Memory B cell (primary cell): ENCODE results near the gene BSND.
A peak's percentile ranks its signal among the peaks of the same experiment; 100 is the strongest.

Experiments used
- ATAC-seq: fragments of 150-1000 bp; cut with Tn5 transposase; 2 replicates; pipeline ENCODE4 v1.10.0; 2021; ENCODE audit warnings: low read depth, mild to moderate bottlenecking, moderate library complexity
- DNase-seq, 2 donors: peaks; one replicate each; pipeline ENCODE4 v3.0.0; 2022; ENCODE audit warnings: low spot score in 2 of 2
- H3K27ac Mint-ChIP-seq: one replicate; pipeline ENCODE4 v1.8.0; 2022; ENCODE audit warnings: mild to moderate bottlenecking, moderate library complexity, mixed read lengths
- H3K27me3 Mint-ChIP-seq: one replicate; pipeline ENCODE4 v1.8.0; 2022; ENCODE audit warnings: mixed read lengths
- H3K36me3 Mint-ChIP-seq: one replicate; pipeline ENCODE4 v1.8.0; 2022; ENCODE audit warnings: mild to moderate bottlenecking, mixed read lengths
- H3K4me1 Mint-ChIP-seq: one replicate; pipeline ENCODE4 v1.8.0; 2022; ENCODE audit warnings: mixed read lengths
- H3K4me3 Mint-ChIP-seq: one replicate; pipeline ENCODE4 v1.8.0; 2022; ENCODE audit warnings: mild to moderate bottlenecking, moderate library complexity, mixed read lengths
- H3K9me3 Mint-ChIP-seq: one replicate; pipeline ENCODE4 v1.8.0; 2022; ENCODE audit warnings: mixed read lengths

The BSND gene

DNA sequence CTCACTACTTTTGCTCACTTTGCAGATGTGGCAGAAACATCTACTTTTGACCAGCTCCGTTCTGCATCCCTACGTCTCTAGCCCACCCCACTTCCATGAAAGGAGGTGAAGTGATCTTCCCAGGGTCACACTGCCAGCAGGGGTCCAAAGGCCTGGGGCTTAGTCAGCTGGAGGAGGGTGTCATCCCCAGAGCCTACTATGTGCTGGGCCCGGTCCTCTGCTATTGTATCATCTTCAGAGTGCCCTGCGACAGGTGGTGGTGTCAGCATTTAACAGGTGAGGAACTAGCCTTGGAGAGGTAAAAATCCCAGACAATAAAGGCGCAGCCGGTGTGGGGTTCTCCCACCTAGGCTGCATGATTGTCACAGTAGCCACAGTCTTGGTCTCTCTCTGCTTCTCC lies 5.6 kb upstream of the BSND start:
- DNase-seq (no peak), ATAC-seq (no peak)
- H3K27me3 Mint-ChIP-seq = peaks cover 25% of the 10 kb centered on the region
- H3K36me3 Mint-ChIP-seq = no peaks in the 10 kb centered on the region
- no peak overlapping the region for H3K4me3 Mint-ChIP-seq
- no peaks in the 10 kb centered on the region for H3K9me3 Mint-ChIP-seq
- no peak overlapping the region for H3K27ac Mint-ChIP-seq
- H3K4me1 Mint-ChIP-seq = peaks cover 7% of the 10 kb centered on the region

DNA sequence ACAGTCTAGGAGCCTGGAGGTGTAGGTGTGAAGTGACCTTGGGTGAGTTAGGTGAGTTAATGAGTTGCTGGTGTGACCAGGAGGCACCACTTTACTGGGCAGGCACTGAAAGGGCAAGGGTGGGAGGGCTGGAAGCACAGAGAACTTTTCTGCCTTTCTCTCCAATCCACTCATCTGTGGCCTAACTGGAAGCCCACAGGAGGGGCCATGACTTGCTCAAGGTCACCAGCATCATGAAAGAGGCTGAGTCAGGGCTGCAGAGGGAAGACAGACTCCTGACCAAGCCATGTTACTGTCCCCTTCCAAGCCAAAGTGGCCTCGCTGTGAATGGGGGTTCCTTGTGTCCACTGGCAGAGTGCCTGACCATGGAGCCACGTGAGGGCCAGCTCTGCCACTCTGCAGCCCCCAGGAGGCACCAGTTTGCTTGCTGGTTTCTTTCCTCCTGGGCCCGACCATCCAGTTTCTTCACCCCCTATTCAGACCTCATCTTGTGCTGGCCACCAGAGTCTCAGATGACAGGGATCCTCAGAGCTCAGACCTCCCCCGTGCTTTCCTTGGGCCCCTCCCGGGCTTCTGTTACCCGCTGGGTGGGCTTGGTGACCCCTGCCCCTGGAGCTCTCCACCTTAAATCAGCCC lies 4.3 kb upstream of the BSND start:
- H3K4me1 Mint-ChIP-seq = peaks cover 7% of the 10 kb centered on the region
- no peak for DNase-seq
- H3K36me3 Mint-ChIP-seq = no peaks in the 10 kb centered on the region

DNA sequence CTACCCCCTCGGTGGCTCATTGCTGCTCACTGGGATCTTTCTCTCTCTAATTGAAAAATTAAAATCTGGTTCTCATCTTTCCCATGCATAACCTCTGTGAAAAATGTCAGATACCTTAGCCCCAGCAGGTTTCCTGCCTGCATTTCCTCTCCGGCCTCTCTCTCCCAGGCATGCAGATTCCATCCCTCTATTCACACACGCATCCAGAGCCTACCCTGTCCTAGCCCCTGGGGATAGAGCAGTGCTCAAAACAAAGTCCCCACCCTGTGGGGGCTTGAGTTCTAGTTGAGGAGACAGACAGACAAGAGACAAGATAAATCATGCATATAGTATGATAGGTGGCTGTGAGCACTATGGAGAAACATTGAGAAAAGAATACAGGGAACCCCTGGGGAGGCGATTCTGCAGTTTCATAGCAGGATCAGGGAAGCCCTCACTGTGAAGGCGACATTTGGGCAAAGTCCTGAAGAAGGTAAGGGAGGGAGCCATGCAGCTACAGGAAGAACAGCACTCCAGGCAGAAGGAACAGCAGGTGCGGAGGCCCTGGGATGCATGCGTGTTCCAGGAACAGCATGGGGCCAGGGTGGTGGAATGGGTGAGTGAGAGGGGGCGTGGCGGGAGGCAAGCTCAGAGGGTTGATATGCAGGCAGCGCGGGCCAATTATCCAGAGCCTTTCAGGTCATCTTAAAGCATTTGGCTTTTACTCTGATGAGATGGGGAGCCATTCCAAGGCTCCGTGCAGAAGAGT lies 3.5 kb upstream of the BSND start:
- Mint-ChIP-seq H3K27ac (no peak overlapping the region), H3K9me3 (no peaks in the 10 kb centered on the region), H3K4me1 (peaks cover 7% of the 10 kb centered on the region), H3K27me3 (peaks cover 27% of the 10 kb centered on the region), H3K36me3 (no peaks in the 10 kb centered on the region), H3K4me3 (no peak overlapping the region)
- DNase-seq = no peak
- ATAC-seq = no peak

More for the DNA sequence above, 4.3 kb upstream of the BSND start:
- Mint-ChIP-seq H3K27me3 (peaks cover 27% of the 10 kb centered on the region), H3K27ac (no peak overlapping the region), H3K4me3 (no peak overlapping the region), H3K9me3 (no peaks in the 10 kb centered on the region)
- ATAC-seq = no peak

DNA sequence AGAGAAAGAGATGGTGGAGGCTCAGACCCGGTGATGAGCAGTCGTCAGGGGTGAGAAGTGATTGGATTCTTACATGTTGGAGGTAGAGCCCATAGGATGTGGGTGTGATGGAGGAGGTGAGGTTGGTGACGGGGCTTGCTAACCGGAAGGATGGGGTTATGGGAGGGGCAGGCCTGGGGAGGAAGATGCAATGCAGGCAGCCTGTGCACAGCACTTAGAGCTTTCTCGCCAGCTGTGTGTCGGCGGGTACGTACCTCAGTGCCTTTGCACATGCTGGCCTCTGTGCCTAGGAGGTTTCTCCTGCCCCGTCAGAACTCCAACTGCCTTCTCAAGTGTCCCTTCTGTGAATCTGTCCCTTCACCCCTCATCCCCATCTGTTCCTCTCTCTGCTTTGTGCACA lies 2.9 kb upstream of the BSND start:
- no peaks in the 10 kb centered on the region for H3K36me3 Mint-ChIP-seq
- ATAC-seq = no peak
- H3K27ac Mint-ChIP-seq = no peak overlapping the region

DNA sequence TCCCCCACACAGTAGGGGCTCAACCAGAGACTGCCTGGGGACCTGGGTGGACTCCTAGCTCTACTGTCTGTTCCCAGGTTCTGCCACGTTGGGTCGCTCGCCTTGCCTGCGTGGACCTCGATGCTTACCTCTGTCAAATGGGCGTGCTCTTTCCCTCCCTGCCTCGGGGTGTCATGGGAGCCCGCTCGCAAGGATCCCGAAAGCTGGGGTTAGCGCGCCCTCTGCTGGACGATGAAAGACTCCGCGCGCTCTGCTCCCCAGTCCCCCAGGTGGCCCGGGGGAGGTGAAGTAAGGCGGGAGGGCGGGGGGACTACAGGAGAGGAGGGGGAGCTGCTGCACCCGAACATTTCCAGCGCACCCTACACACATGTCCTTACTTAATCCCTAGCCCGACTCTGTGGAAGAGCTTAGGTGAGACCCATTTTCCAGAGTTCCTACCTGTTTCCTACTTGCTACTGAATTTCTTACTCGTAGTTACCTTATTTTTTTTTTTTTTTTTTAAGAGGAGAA lies 2.3 kb upstream of the BSND start:
- Mint-ChIP-seq H3K4me1 (peaks cover 7% of the 10 kb centered on the region), H3K9me3 (no peaks in the 10 kb centered on the region), H3K27me3 (peaks cover 29% of the 10 kb centered on the region), H3K36me3 (no peaks in the 10 kb centered on the region), H3K4me3 (peak overlapping the region; percentile 28), H3K27ac (no peak overlapping the region)
- DNase-seq (peak; percentile 59 to 68), ATAC-seq (peak; percentile 91)

More for the DNA sequence above, 2.9 kb upstream of the BSND start:
- H3K4me3 Mint-ChIP-seq = no peak overlapping the region
- H3K4me1 Mint-ChIP-seq = peaks cover 7% of the 10 kb centered on the region
- H3K27me3 Mint-ChIP-seq = peaks cover 29% of the 10 kb centered on the region
- DNase-seq = no peak
- H3K9me3 Mint-ChIP-seq = no peaks in the 10 kb centered on the region

DNA sequence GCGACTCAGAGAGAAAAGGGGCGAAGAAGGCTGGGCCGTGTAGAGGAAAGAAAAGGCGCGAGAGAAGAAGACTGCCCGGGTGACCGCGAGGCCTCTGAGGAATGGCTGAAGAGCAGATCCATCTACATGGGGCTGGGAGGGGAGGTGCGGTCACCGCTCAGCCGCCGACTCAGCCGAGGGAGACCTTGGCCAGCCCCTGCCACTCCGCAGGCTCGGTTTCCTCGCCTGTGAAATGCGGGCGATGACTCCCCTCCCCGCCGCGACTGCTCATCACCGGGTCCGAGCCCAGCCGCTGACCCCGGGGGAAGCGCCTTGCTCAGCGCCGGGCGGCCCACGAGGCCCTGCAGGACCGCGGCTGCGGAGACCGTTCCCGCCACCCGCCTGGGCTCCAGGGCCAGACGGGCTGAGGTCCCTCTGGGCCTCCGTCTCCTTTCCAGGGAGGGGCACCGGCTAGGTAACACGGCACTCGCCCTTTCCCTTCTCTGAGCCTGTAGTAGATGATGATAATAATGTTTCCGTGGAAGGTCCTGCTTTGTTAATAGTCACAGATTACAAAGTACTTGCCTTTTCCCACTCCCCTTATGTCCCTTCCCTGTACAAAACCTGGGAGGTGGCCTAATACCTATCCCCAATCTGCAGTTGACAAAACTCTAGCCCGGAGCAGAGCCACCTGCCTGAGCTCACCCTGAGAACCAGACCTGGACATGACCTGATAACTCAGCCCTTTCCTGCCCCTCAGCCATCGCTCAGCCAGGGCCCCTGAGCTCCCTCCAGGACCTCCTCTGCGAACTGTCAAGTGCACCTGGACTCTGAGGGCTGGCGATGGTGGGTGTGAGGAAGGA lies 1.6 kb upstream of the BSND start:
- DNase-seq (no peak), ATAC-seq (peak; percentile 14)
- peaks cover 29% of the 10 kb centered on the region for H3K27me3 Mint-ChIP-seq
- H3K4me1 Mint-ChIP-seq = peaks cover 7% of the 10 kb centered on the region
- H3K9me3 Mint-ChIP-seq = no peaks in the 10 kb centered on the region
- no peak overlapping the region for H3K27ac Mint-ChIP-seq
- no peaks in the 10 kb centered on the region for H3K36me3 Mint-ChIP-seq
- no peak overlapping the region for H3K4me3 Mint-ChIP-seq

GRCh38 chr1:54997711-54997986 lies 1.1 kb upstream of the BSND start:
- peaks cover 29% of the 10 kb centered on the region for H3K27me3 Mint-ChIP-seq
- no peaks in the 10 kb centered on the region for H3K9me3 Mint-ChIP-seq
- H3K4me1 Mint-ChIP-seq = peaks cover 7% of the 10 kb centered on the region
- ATAC-seq = no peak
- no peak for DNase-seq
- no peak overlapping the region for H3K4me3 Mint-ChIP-seq
- no peak overlapping the region for H3K27ac Mint-ChIP-seq
- H3K36me3 Mint-ChIP-seq = no peaks in the 10 kb centered on the region

DNA sequence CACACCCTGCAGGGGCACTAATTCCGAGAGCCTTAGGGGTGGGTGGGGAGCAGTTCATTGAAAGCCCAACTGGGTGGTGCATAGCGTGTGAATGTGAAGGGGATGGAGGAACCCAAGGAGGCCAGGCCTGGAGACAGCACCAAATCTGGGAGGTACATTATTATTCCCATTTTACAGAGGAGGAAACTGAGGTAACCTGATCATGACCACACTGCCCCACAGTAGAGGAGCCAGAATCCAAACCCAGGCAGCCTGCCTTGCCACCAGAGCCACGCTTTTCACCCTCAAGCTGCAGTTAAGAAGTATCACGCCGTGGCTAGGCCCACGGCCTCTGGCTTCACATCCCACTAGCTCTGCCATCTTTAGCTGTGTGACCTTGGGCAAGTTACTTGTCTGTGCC lies 633 bp upstream of the BSND start:
- H3K27ac Mint-ChIP-seq = no peak overlapping the region
- no peak for ATAC-seq
- DNase-seq = no peak
- H3K9me3 Mint-ChIP-seq = no peaks in the 10 kb centered on the region
- H3K4me1 Mint-ChIP-seq = peaks cover 7% of the 10 kb centered on the region
- peaks cover 29% of the 10 kb centered on the region for H3K27me3 Mint-ChIP-seq
- H3K4me3 Mint-ChIP-seq = no peak overlapping the region
- H3K36me3 Mint-ChIP-seq = no peaks in the 10 kb centered on the region

DNA sequence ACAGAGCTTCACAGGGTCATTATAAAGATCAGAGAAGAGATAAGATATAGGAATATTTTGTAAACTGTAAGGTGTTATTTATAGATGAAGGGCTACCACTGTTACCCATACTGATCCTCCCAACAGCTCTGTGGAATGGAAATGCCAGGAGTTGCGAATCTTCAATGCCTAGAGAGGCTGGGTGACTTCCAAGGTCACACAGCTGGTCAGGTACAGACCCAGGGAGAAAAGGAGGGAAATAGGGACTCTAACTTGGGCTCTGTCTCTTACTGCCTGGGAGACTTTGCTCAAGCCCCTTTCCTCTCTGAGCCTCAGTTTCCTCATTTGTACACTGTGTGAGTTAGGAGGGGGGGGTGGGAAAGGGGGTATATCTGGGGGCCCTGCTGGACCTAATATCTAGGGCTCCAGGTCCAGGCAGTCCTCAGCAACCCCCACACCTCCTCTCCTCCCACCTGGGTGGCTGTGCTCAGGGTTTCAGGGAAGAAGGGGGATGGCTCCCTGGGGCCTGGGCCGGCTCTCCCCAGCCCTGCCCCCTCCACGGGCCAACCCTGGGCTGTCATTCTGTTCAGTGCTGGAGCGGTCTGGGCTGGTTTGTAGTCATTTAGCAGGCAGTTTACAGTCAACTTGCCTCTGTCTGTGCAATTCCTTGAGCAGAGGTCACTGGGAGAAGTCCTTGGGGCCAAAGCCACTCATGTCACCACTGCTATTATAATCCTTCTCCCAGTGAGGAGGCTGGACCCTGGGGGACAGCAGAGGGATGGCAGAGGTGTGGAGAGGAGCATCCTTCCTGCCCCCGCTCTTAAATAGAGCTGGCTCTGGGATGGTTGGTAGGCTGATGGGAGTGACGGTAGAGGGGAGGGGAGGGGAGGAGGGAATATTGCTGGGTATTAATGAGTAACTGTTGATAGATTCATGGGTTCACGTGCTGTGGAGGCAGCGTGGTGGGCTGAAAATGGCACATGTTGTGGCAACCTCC lies 1.7 kb downstream of the BSND start:
- ATAC-seq (no peak), DNase-seq (no peak)
- H3K4me3 Mint-ChIP-seq = no peak overlapping the region
- H3K9me3 Mint-ChIP-seq = no peaks in the 10 kb centered on the region
- peaks cover 24% of the 10 kb centered on the region for H3K27me3 Mint-ChIP-seq
- peaks cover 7% of the 10 kb centered on the region for H3K4me1 Mint-ChIP-seq
- no peak overlapping the region for H3K27ac Mint-ChIP-seq
- no peaks in the 10 kb centered on the region for H3K36me3 Mint-ChIP-seq

GRCh38 chr1:55001311-55001710 lies 2.6 kb downstream of the BSND start:
- DNase-seq (no peak), ATAC-seq (no peak)
- no peak overlapping the region for H3K4me3 Mint-ChIP-seq

GRCh38 chr1:55002686-55003085 lies 4.0 kb downstream of the BSND start:
- H3K27me3 Mint-ChIP-seq = peaks cover 9% of the 10 kb centered on the region
- ATAC-seq = no peak
- no peak overlapping the region for H3K27ac Mint-ChIP-seq
- no peaks in the 10 kb centered on the region for H3K36me3 Mint-ChIP-seq
- no peak overlapping the region for H3K4me3 Mint-ChIP-seq
- H3K4me1 Mint-ChIP-seq = no peaks in the 10 kb centered on the region
- no peak for DNase-seq
- no peaks in the 10 kb centered on the region for H3K9me3 Mint-ChIP-seq

More at GRCh38 chr1:55001311-55001710, 2.6 kb downstream of the BSND start:
- Mint-ChIP-seq H3K9me3 (no peaks in the 10 kb centered on the region), H3K27me3 (peaks cover 16% of the 10 kb centered on the region), H3K36me3 (no peaks in the 10 kb centered on the region), H3K27ac (no peak overlapping the region), H3K4me1 (peaks cover 3% of the 10 kb centered on the region)

- ATAC-seq (no peak), DNase-seq (no peak)
- no peaks in the 10 kb centered on the region for H3K4me1 Mint-ChIP-seq
- H3K27ac Mint-ChIP-seq = no peak overlapping the region
- H3K4me3 Mint-ChIP-seq = no peak overlapping the region
- H3K36me3 Mint-ChIP-seq = no peaks in the 10 kb centered on the region
- H3K9me3 Mint-ChIP-seq = no peaks in the 10 kb centered on the region
- peaks cover 7% of the 10 kb centered on the region for H3K27me3 Mint-ChIP-seq
Observed at GRCh38 chr1:55005351-55006140, 6.8 kb downstream of the BSND start.

GRCh38 chr1:55006931-55007330 lies 8.2 kb downstream of the BSND start:
- Mint-ChIP-seq H3K4me1 (no peaks in the 10 kb centered on the region), H3K4me3 (no peak overlapping the region), H3K27ac (no peak overlapping the region), H3K9me3 (no peaks in the 10 kb centered on the region), H3K27me3 (peaks cover 5% of the 10 kb centered on the region), H3K36me3 (no peaks in the 10 kb centered on the region)
- DNase-seq (no peak), ATAC-seq (no peak)
